Posterior vena cava (tissue), 2 donors: ENCODE results near the gene VPS13D. TPM values are rescaled to one million over a fixed set of nuclear protein-coding genes. Genes with fewer than 3 reads are reported as not detected.
"Not testable (repeated sequence)": the region's sequence is repeated elsewhere in the genome, so short reads cannot be mapped to it uniquely, and the experiment has no call there.

Source experiments
- DNase-seq: peaks from one replicate; pipeline ENCODE4 v3.0.0-alpha.2; 2020; ENCODE audit warnings: low spot score
- intact Hi-C, 2 donors: fragments of 100-400 bp; cut with DNase I; formaldehyde crosslinking; loops; one replicate each; pipeline versions ENCODE4 v1.14.1 to v1.14.2; 2022 to 2023
- total RNA-seq, 2 donors: library from RNA; stranded (reverse); fragmentation: NEBNext Ultra II Directional; extraction: Animal tissue kit (Norgen Biotek cat#: 25700); gene quantifications; one replicate each; pipeline ENCODE4 v1.2.1, GENCODE V29; 2021
- donor health status: DM: yes; HTN: yes; CAD: no.
- donor health status: DM: yes; HTN: yes; CAD: no.

Gene VPS13D
- total RNA-seq, 2 donors from 2014 or later, result 74.9 to 96.7 TPM

- intact Hi-C loops, result loop anchor here (10.0 kb wide), 1 partner anchor 315 kb away; no protein-coding TSS in a partner anchor
Measured at GRCh38 chr1:12309783-12310742, 80.2 kb downstream of the VPS13D start.

GRCh38 chr1:12314333-12314903 lies 84.6 kb downstream of the VPS13D start:
- intact Hi-C loops, result loop anchor here (10.0 kb wide), 1 partner anchor 310 kb away; no protein-coding TSS in a partner anchor
- no peak for DNase-seq

More at GRCh38 chr1:12309783-12310742, 80.2 kb downstream of the VPS13D start:
- no peak for DNase-seq

- intact Hi-C loops, result loop anchor here (10.0 kb wide), 1 partner anchor 310 kb away; no protein-coding TSS in a partner anchor
- no peak for DNase-seq
Measured at GRCh38 chr1:12315146-12315545, 85.3 kb downstream of the VPS13D start.

- intact Hi-C loops, result loop anchor here (10.0 kb wide), 1 partner anchor 308 kb away; no protein-coding TSS in a partner anchor
Measured at GRCh38 chr1:12316331-12316730, 86.5 kb downstream of the VPS13D start.

GRCh38 chr1:12320486-12320885 lies 90.7 kb downstream of the VPS13D start:
- intact Hi-C loops, result loop anchor here in 1 of 2 donors (5.0 kb wide), 1 partner anchor 337 kb away; no protein-coding TSS in a partner anchor
- DNase-seq, result no peak

More at GRCh38 chr1:12316331-12316730, 86.5 kb downstream of the VPS13D start:
- DNase-seq, result no peak

GRCh38 chr1:12324423-12324822 lies 94.6 kb downstream of the VPS13D start:
- DNase-seq, result no peak
- intact Hi-C loops, result loop anchor here in 1 of 2 donors (5.0 kb wide), 1 partner anchor 333 kb away; no protein-coding TSS in a partner anchor

GRCh38 chr1:12324973-12325372 lies 95.1 kb downstream of the VPS13D start:
- not testable (repeated sequence) for DNase-seq
- intact Hi-C loops, result loop anchor here in 1 of 2 donors (5.0 kb wide), 1 partner anchor 332 kb away; no protein-coding TSS in a partner anchor

- intact Hi-C loops, result no loop called here
- DNase-seq, result no peak
Measured at GRCh38 chr1:12326986-12327385, 97.2 kb downstream of the VPS13D start.

GRCh38 chr1:12327566-12327965 lies 97.7 kb downstream of the VPS13D start:
- no peak for DNase-seq
- intact Hi-C loops, result no loop called here

GRCh38 chr1:12333036-12333785 lies 103.4 kb downstream of the VPS13D start:
- DNase-seq, result no peak
- intact Hi-C loops, result no loop called here

- intact Hi-C loops, result no loop called here
- no peak for DNase-seq
Measured at GRCh38 chr1:12335815-12336214, 106.0 kb downstream of the VPS13D start.

GRCh38 chr1:12336413-12336812 lies 106.6 kb downstream of the VPS13D start:
- intact Hi-C loops, result no loop called here
- DNase-seq, result no peak

- intact Hi-C loops, result no loop called here
Measured at GRCh38 chr1:12338017-12338416, 108.2 kb downstream of the VPS13D start.

GRCh38 chr1:12338823-12339222 lies 109.0 kb downstream of the VPS13D start:
- intact Hi-C loops, result no loop called here
- no peak for DNase-seq

More at GRCh38 chr1:12338017-12338416, 108.2 kb downstream of the VPS13D start:
- no peak for DNase-seq

- intact Hi-C loops, result no loop called here
Measured at GRCh38 chr1:12339396-12339795, 109.6 kb downstream of the VPS13D start.

GRCh38 chr1:12339811-12340543 lies 110.1 kb downstream of the VPS13D start:
- intact Hi-C loops, result no loop called here

More at GRCh38 chr1:12339396-12339795, 109.6 kb downstream of the VPS13D start:
- DNase-seq, result no peak

GRCh38 chr1:12340544-12340930 lies 110.7 kb downstream of the VPS13D start:
- no peak for DNase-seq
- intact Hi-C loops, result no loop called here

More at GRCh38 chr1:12339811-12340543, 110.1 kb downstream of the VPS13D start:
- DNase-seq, result no peak

- DNase-seq, result no peak
- intact Hi-C loops, result no loop called here
Measured at GRCh38 chr1:12341667-12342066, 111.8 kb downstream of the VPS13D start.
